ENCODE data around the gene SERPINB10.

The SERPINB10 gene

GRCh38 chr18:63949068-63949737, 41.4 kb downstream of the SERPINB10 start, which contains the start of gene HMSD:
Gene HMSD, plus strand, starts transcription at chr18:63949301. Its CDS starts 4,155 bp downstream, at chr18:63953456.
- no peak for DNase-seq

- DNase-seq = no peak
Observed at GRCh38 chr18:63951302-63951705, 43.5 kb downstream of the SERPINB10 start.

- no peak for DNase-seq
Observed at GRCh38 chr18:63953811-63954210, 46.1 kb downstream of the SERPINB10 start.

GRCh38 chr18:63956755-63957154, 49.0 kb downstream of the SERPINB10 start:
- DNase-seq = no peak

- DNase-seq = no peak
Observed at GRCh38 chr18:63960891-63961290, 53.1 kb downstream of the SERPINB10 start.

GRCh38 chr18:63961435-63961980, 53.8 kb downstream of the SERPINB10 start:
- no peak for DNase-seq

- no peak for DNase-seq
Observed at GRCh38 chr18:63962137-63962536, 54.4 kb downstream of the SERPINB10 start.

GRCh38 chr18:63963615-63964256, 56.0 kb downstream of the SERPINB10 start:
- DNase-seq = no peak

- DNase-seq = no peak
Observed at GRCh38 chr18:63964908-63965307, 57.1 kb downstream of the SERPINB10 start.

GRCh38 chr18:63965716-63966330, 58.1 kb downstream of the SERPINB10 start:
- DNase-seq = no peak

GRCh38 chr18:63969942-63970808, 62.4 kb downstream of the SERPINB10 start, which contains the start of gene SERPINB8:
Gene SERPINB8, plus strand, starts transcription at chr18:63970081. Its CDS starts 8,228 bp downstream, at chr18:63978309.
- no peak for DNase-seq

GRCh38 chr18:63970809-63971205, 63.0 kb downstream of the SERPINB10 start:
- no peak for DNase-seq

GRCh38 chr18:63971320-63972001, 63.7 kb downstream of the SERPINB10 start:
- DNase-seq = no peak

GRCh38 chr18:63972002-63972376, 64.2 kb downstream of the SERPINB10 start:
- DNase-seq = no peak

GRCh38 chr18:63974991-63975390, 67.2 kb downstream of the SERPINB10 start:
- DNase-seq = no peak

GRCh38 chr18:63975628-63976027, 67.9 kb downstream of the SERPINB10 start:
- no peak for DNase-seq

GRCh38 chr18:63977040-63977439, 69.3 kb downstream of the SERPINB10 start:
- DNase-seq = no peak

- DNase-seq = no peak
Observed at GRCh38 chr18:63979409-63979920, 71.7 kb downstream of the SERPINB10 start.

- DNase-seq = no peak
Observed at GRCh38 chr18:63980027-63980426, 72.3 kb downstream of the SERPINB10 start.

- peak; percentile 42 for DNase-seq
Observed at GRCh38 chr18:63980896-63981460, 73.2 kb downstream of the SERPINB10 start.

GRCh38 chr18:63981719-63982118, 74.0 kb downstream of the SERPINB10 start:
- DNase-seq = no peak

GRCh38 chr18:63982361-63982760, 74.6 kb downstream of the SERPINB10 start:
- DNase-seq = no peak

Data from GF-D8 (cell line).